HG02798 (cell line): ENCODE results near the gene MALRD1.
"Not testable (repeated sequence)": the region's sequence is repeated elsewhere in the genome, so short reads cannot be mapped to it uniquely, and the experiment has no call there.

Experiments used
- ATAC-seq: cut with Tn5 transposase; IDR thresholded peaks from one replicate; pipeline ENCODE4 v1.9.1; 2021; ENCODE audit warnings: mild to moderate bottlenecking; ENCODE audit not compliant: unreplicated experiment, poor library complexity

Gene MALRD1

DNA sequence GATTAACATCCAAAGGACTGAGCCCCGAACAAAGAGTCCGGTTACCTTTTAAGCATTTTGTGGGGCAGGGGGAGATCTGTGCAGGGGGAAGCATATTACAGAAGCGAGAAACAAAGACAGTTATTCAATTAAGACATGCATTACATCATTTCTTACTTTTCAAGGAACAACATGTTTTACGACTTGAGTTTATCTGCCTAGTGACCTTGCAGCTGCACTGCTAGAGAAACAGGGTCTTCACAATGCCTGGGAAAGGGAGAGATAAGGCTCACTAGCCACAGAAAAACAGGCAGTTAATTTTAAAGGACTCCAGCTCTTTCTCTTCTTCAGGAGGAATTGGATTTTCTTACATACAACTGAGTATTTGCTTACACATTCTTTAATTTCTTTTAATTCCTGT, 693.5 kb downstream of the MALRD1 start:
- not testable (repeated sequence) for ATAC-seq

DNA sequence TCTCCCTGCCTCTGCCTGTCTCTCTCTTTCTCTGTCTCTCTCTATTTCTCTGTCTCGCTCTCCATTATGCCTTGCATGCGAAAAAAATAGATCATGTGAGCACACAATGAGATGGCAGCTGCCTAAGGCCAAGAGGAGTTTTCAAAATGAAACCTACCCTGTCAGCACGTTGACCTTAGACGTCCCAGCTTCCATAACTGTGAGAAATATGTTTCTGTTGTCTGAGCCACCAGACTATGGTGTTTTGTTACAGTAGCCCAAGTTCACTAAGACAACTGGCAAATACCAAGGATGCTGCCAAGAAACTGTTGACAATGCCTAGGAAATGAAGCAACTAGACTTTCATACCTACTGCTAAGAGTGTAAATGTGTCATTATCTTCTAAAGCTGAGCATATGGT, 697.1 kb downstream of the MALRD1 start:
- ATAC-seq = no peak

GRCh38 chr10:19749185-19749729, 700.7 kb downstream of the MALRD1 start:
- no peak for ATAC-seq

GRCh38 chr10:19750972-19751371, 702.4 kb downstream of the MALRD1 start:
- ATAC-seq = no peak

DNA sequence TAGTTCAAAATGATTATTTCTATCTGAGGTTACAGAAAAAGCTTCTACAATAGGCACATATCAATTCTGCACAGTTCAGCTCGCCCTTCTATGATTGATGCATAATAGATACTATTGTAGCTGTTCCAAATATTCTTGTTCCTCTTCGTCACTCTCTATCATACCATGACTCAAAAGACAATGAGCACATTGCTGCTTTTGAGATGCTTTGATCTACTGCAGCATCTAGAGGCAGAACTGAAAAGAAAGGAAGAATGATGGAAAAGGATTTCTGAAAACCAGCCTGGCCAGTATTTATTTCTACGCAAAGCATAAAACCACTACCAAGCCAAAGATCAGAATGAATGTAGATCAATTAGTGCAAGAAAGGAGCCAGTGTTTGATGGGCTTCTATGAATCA, 708.3 kb downstream of the MALRD1 start:
- no peak for ATAC-seq

- no peak for ATAC-seq
Measured at GRCh38 chr10:19762026-19762425, 713.4 kb downstream of the MALRD1 start.

- ATAC-seq = no peak
Measured at GRCh38 chr10:19764111-19764510, 715.5 kb downstream of the MALRD1 start.

- no peak for ATAC-seq
Measured at GRCh38 chr10:19767876-19768275, 719.3 kb downstream of the MALRD1 start.

- not testable (repeated sequence) for ATAC-seq
Measured at GRCh38 chr10:19769826-19770225, 721.2 kb downstream of the MALRD1 start.

GRCh38 chr10:19772972-19773371, 724.4 kb downstream of the MALRD1 start:
- no peak for ATAC-seq

DNA sequence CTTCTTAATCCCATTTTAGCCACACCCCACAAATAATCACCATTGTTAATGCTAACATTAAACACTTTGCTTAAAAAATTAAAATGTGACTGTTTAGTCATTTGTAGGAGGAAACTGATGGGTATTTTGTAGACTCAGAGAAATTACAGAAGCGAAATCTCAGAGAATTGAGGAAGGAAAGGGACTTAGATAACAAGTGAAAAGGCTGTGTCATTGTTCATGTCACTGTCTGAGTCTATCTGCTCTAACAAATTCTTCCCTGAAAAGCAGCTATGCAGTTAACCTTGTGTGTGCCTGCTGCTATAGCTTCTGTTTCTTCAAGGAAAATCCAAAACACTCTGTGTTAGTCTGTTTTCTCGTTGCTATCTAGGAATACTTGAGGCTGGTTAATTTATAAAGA, 726.7 kb downstream of the MALRD1 start:
- no peak for ATAC-seq

DNA sequence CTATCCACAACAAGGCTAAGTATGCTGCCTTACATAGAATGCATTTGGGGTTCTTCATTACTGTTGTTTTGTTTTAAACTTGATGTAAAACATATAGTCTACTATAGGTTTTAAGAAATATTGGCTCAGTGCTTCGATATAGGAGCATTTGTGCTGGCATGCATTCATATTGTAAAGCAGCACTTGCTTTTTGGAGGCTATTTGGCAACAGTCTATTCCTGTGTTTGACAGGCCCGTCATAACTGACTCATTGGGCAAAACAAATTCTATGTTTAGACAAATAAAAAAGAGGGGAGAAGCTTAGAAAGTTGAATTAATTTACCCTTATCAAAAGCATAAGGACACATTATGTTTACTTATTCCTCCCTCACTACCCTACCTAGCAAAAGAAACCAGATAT, 729.2 kb downstream of the MALRD1 start:
- no peak for ATAC-seq

DNA sequence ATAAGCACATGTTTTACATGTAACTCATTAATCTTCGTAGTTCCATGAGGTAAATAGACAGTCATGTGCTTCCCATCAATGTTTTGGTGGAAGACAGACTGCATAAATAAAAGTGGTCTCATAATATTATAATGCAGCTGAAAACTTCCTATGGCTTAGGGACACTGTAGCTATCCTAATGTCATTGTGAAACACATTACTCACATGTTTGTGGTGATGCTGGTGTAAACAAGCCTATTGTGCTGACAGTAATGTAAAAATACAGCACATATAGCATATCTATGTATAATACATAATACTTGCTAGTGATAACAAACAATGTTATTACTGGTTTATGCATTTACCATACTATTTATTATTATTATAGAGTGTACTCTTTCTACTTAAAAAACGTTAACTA, 730.4 kb downstream of the MALRD1 start:
- no peak for ATAC-seq

- ATAC-seq = no peak
Measured at GRCh38 chr10:19782430-19783089, 734.0 kb downstream of the MALRD1 start.

DNA sequence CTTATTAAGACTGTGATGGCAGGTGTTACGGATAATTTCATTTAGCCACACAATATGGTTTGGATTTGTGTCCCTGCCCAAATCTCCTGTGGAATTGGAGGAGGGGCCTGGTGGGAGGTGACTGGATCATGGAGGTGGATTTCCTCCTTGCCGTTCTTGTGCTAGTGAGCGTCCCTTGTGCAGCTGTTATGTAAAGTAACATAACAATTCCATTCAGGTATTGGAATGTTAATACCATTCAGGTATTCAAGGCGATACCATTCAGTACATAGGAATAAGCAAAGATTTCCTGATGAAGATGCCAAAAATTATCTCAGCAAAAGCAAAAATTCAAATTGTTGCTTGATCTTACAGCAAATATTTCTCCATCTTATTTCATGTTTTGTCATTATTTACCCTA, 735.1 kb downstream of the MALRD1 start:
- no peak for ATAC-seq
